ENCODE data around the gene CNTN4.

The CNTN4 gene

DNA sequence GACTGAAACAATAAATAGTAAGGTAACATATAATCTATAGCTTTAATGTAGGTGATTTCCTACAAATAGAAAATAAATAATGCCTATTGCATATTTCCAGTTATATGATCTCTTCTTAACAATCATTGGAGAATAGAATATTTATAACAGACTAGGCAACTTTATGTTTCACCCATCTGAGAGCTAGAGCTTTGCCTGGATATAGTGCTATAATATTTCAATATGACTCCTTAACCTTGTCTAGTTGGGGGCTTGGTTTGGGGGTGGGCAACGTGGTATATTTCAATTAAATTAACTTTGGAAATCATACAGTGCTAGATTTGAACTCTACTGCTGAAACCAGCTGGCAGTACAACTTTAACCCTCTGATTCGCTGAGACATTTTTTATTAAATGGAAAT is 265.2 kb downstream of the CNTN4 start:
- H3K4me1 Mint-ChIP-seq: no peaks in the 10 kb centered on the region
- H3K36me3 Mint-ChIP-seq (ENCODE audit: low read depth): no peaks in the 10 kb centered on the region
- DNase-seq (no peak), ATAC-seq (no peak)
- no peaks in the 10 kb centered on the region for H3K27me3 Mint-ChIP-seq
- no peak overlapping the region for H3K4me3 Mint-ChIP-seq
- H3K9me3 Mint-ChIP-seq: no peaks in the 10 kb centered on the region
- H3K27ac Mint-ChIP-seq: no peak overlapping the region

- no peaks in the 10 kb centered on the region for H3K9me3 Mint-ChIP-seq
- no peaks in the 10 kb centered on the region for H3K4me1 Mint-ChIP-seq
- no peak for ATAC-seq
- no peak for DNase-seq
- no peaks in the 10 kb centered on the region for H3K27me3 Mint-ChIP-seq
- no peaks in the 10 kb centered on the region for H3K36me3 Mint-ChIP-seq (ENCODE audit: low read depth)
- no peak overlapping the region for H3K27ac Mint-ChIP-seq
- H3K4me3 Mint-ChIP-seq: no peak overlapping the region
Observed at GRCh38 chr3:2370317-2370716, 271.7 kb downstream of the CNTN4 start.

- ATAC-seq (no peak), DNase-seq (no peak)
- Mint-ChIP-seq H3K27me3 (no peaks in the 10 kb centered on the region), H3K27ac (no peak overlapping the region), H3K4me3 (no peak overlapping the region), H3K36me3 (ENCODE audit: low read depth) (no peaks in the 10 kb centered on the region), H3K4me1 (no peaks in the 10 kb centered on the region), H3K9me3 (no peaks in the 10 kb centered on the region)
Observed at GRCh38 chr3:2372306-2372705, 273.6 kb downstream of the CNTN4 start.

GRCh38 chr3:2375376-2375775 is 276.7 kb downstream of the CNTN4 start:
- Mint-ChIP-seq H3K4me1 (no peaks in the 10 kb centered on the region), H3K36me3 (ENCODE audit: low read depth) (no peaks in the 10 kb centered on the region), H3K4me3 (no peak overlapping the region), H3K9me3 (no peaks in the 10 kb centered on the region), H3K27ac (no peak overlapping the region), H3K27me3 (no peaks in the 10 kb centered on the region)
- DNase-seq (no peak), ATAC-seq (no peak)

GRCh38 chr3:2377281-2377680 is 278.6 kb downstream of the CNTN4 start:
- H3K4me1 Mint-ChIP-seq: no peaks in the 10 kb centered on the region
- no peaks in the 10 kb centered on the region for H3K9me3 Mint-ChIP-seq
- no peaks in the 10 kb centered on the region for H3K36me3 Mint-ChIP-seq (ENCODE audit: low read depth)
- no peak for DNase-seq
- no peak overlapping the region for H3K27ac Mint-ChIP-seq
- H3K27me3 Mint-ChIP-seq: no peaks in the 10 kb centered on the region
- no peak for ATAC-seq
- no peak overlapping the region for H3K4me3 Mint-ChIP-seq

DNA sequence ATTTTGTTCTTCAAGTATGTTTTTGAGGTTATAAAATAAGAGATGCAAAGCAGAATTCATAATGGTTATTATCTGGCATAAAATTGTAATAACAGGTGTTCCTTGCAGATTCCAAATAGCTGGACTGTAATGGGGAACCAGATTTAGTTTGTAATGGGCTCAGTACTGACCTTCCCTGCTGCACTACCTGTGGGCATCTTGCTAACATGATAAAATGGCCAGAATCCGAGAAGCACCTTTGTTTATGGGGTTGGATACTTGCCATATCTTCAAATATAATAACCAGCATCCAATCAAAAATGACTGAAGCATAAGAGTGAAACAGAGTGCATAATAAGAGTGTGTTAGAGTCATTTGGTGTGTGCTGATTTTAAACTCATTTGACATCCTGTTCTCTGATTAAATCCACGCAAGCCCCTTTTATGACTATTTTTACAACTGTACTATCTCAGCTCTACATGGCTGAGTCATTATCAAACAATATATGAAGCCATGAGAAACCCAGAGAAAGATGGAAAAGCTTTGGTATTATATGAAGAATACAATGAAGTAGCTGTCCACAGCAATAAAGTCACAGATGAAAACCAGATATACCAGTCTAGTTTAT is 292.4 kb downstream of the CNTN4 start:
- no peaks in the 10 kb centered on the region for H3K36me3 Mint-ChIP-seq (ENCODE audit: low read depth)

GRCh38 chr3:2391896-2392295 is 293.2 kb downstream of the CNTN4 start:
- Mint-ChIP-seq H3K4me1 (no peaks in the 10 kb centered on the region), H3K36me3 (ENCODE audit: low read depth) (no peaks in the 10 kb centered on the region), H3K27ac (no peak overlapping the region), H3K4me3 (no peak overlapping the region), H3K27me3 (no peaks in the 10 kb centered on the region), H3K9me3 (no peaks in the 10 kb centered on the region)
- DNase-seq (no peak), ATAC-seq (no peak)

More for the DNA sequence above, 292.4 kb downstream of the CNTN4 start:
- H3K27ac Mint-ChIP-seq: no peak overlapping the region
- DNase-seq (no peak), ATAC-seq (no peak)
- H3K9me3 Mint-ChIP-seq: no peaks in the 10 kb centered on the region
- no peak overlapping the region for H3K4me3 Mint-ChIP-seq
- no peaks in the 10 kb centered on the region for H3K27me3 Mint-ChIP-seq
- no peaks in the 10 kb centered on the region for H3K4me1 Mint-ChIP-seq

DNA sequence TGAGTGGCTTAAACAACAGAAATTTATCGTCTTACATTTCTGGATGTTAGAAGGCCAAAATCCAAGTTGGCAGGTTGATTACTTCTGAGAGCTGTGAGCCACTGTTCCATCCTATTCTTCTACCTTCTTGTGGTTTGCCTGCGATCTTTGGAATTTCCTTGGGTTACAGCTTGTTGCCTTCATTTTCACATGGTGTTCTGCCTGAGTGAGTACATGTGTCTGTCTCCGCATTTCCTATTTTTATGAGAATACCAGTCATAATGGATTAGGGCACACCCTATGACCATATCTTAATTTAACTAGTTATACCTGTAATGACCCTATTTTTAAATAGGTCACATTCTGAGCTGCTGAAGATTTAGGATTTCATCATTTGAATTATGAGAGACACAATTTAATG is 294.3 kb downstream of the CNTN4 start:
- H3K4me3 Mint-ChIP-seq: no peak overlapping the region
- no peaks in the 10 kb centered on the region for H3K4me1 Mint-ChIP-seq
- DNase-seq (no peak), ATAC-seq (no peak)
- no peaks in the 10 kb centered on the region for H3K27me3 Mint-ChIP-seq
- no peaks in the 10 kb centered on the region for H3K9me3 Mint-ChIP-seq
- no peak overlapping the region for H3K27ac Mint-ChIP-seq
- H3K36me3 Mint-ChIP-seq (ENCODE audit: low read depth): no peaks in the 10 kb centered on the region

DNA sequence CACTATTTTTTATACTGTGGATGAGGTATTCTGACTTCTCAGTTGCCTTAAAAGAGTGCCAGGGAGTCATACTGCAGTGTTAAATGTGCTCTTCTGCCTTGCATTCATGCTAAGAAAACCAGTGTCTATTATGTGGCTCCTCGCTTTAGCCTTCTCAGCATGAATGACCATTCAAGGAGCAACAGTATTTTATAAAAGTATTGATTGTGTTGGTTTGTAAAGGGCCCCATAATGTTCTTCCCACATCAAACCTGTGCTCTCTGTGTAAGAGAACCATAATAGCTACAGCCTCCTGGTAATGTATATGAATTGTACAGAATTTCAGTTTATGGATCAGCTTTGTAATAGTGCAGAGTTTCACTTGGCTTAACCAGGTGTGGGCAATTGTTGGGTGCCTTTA is 316.4 kb downstream of the CNTN4 start:
- no peak for ATAC-seq
- Mint-ChIP-seq H3K9me3 (no peaks in the 10 kb centered on the region), H3K4me3 (no peak overlapping the region), H3K27me3 (no peaks in the 10 kb centered on the region), H3K36me3 (ENCODE audit: low read depth) (no peaks in the 10 kb centered on the region), H3K27ac (no peak overlapping the region), H3K4me1 (no peaks in the 10 kb centered on the region)
- DNase-seq: no peak

- H3K4me1 Mint-ChIP-seq: no peaks in the 10 kb centered on the region
- no peaks in the 10 kb centered on the region for H3K36me3 Mint-ChIP-seq (ENCODE audit: low read depth)
- no peak overlapping the region for H3K27ac Mint-ChIP-seq
- no peak for DNase-seq
- H3K27me3 Mint-ChIP-seq: no peaks in the 10 kb centered on the region
- no peak for ATAC-seq
- peaks cover 15% of the 10 kb centered on the region for H3K9me3 Mint-ChIP-seq
- H3K4me3 Mint-ChIP-seq: no peak overlapping the region
Observed at GRCh38 chr3:2420919-2421318, 322.3 kb downstream of the CNTN4 start.

- Mint-ChIP-seq H3K4me1 (no peaks in the 10 kb centered on the region), H3K36me3 (ENCODE audit: low read depth) (no peaks in the 10 kb centered on the region), H3K27ac (no peak overlapping the region), H3K27me3 (no peaks in the 10 kb centered on the region), H3K9me3 (peaks cover 15% of the 10 kb centered on the region), H3K4me3 (no peak overlapping the region)
- DNase-seq: no peak
- ATAC-seq: no peak
Observed at GRCh38 chr3:2423143-2423542, 324.5 kb downstream of the CNTN4 start.

- no peaks in the 10 kb centered on the region for H3K4me1 Mint-ChIP-seq
- H3K27ac Mint-ChIP-seq: no peak overlapping the region
- no peaks in the 10 kb centered on the region for H3K36me3 Mint-ChIP-seq (ENCODE audit: low read depth)
Observed at GRCh38 chr3:2441558-2441957, 342.9 kb downstream of the CNTN4 start.

GRCh38 chr3:2446146-2446545 is 347.5 kb downstream of the CNTN4 start:
- no peak overlapping the region for H3K4me3 Mint-ChIP-seq
- no peak overlapping the region for H3K27ac Mint-ChIP-seq
- no peak for ATAC-seq
- no peaks in the 10 kb centered on the region for H3K4me1 Mint-ChIP-seq
- no peaks in the 10 kb centered on the region for H3K36me3 Mint-ChIP-seq (ENCODE audit: low read depth)
- H3K27me3 Mint-ChIP-seq: no peaks in the 10 kb centered on the region
- DNase-seq: no peak
- no peaks in the 10 kb centered on the region for H3K9me3 Mint-ChIP-seq

More at GRCh38 chr3:2441558-2441957, 342.9 kb downstream of the CNTN4 start:
- H3K4me3 Mint-ChIP-seq: no peak overlapping the region
- no peaks in the 10 kb centered on the region for H3K27me3 Mint-ChIP-seq
- no peak for ATAC-seq
- no peaks in the 10 kb centered on the region for H3K9me3 Mint-ChIP-seq
- DNase-seq: no peak

GRCh38 chr3:2452249-2452648 is 353.6 kb downstream of the CNTN4 start:
- Mint-ChIP-seq H3K36me3 (ENCODE audit: low read depth) (no peaks in the 10 kb centered on the region), H3K9me3 (no peaks in the 10 kb centered on the region), H3K4me1 (no peaks in the 10 kb centered on the region), H3K4me3 (no peak overlapping the region), H3K27ac (no peak overlapping the region), H3K27me3 (no peaks in the 10 kb centered on the region)
- ATAC-seq (no peak), DNase-seq (no peak)

GRCh38 chr3:2454865-2455264 is 356.2 kb downstream of the CNTN4 start:
- Mint-ChIP-seq H3K9me3 (no peaks in the 10 kb centered on the region), H3K4me3 (no peak overlapping the region), H3K36me3 (ENCODE audit: low read depth) (no peaks in the 10 kb centered on the region), H3K4me1 (no peaks in the 10 kb centered on the region), H3K27ac (no peak overlapping the region), H3K27me3 (no peaks in the 10 kb centered on the region)
- no peak for DNase-seq
- no peak for ATAC-seq

DNA sequence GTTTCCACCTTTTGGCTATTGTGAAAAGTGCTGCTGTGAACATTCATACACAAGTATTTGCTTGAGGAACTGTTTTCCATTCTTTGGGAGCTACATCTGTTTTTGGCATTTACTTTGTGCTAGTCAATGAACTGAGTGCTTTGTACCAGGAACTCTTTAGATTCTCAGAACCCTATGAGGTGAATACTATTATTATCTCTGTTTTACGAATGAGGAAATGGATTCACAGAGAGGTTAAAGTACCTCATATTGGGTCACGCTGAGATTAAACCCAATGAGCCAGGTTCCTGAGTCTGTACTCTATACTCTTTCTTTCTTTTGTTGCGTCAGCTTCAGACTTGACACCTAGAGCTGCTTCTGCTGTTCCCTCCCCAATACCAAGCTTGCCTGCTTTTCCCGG is 358.1 kb downstream of the CNTN4 start:
- Mint-ChIP-seq H3K27ac (no peak overlapping the region), H3K4me3 (no peak overlapping the region), H3K4me1 (no peaks in the 10 kb centered on the region), H3K27me3 (no peaks in the 10 kb centered on the region), H3K36me3 (ENCODE audit: low read depth) (no peaks in the 10 kb centered on the region), H3K9me3 (no peaks in the 10 kb centered on the region)
- ATAC-seq: no peak
- no peak for DNase-seq
